GM18867 (cell line): ENCODE data around the gene MUS81.

Experiments
- ATAC-seq: cut with Tn5 transposase; IDR thresholded peaks from one replicate; pipeline ENCODE4 v1.9.1; 2021; ENCODE audit warnings: mild to moderate bottlenecking, moderate library complexity; ENCODE audit not compliant: unreplicated experiment

The MUS81 gene

GRCh38 chr11:65859812-65860277 is 388 bp upstream of the MUS81 start:
- ATAC-seq, result no peak

GRCh38 chr11:65861165-65861505 is 902 bp downstream of the MUS81 start:
- ATAC-seq, result no peak

GRCh38 chr11:65861533-65862183 is 1.4 kb downstream of the MUS81 start:
- ATAC-seq, result no peak

GRCh38 chr11:65862191-65862735 is 2.0 kb downstream of the MUS81 start:
- ATAC-seq, result no peak

- ATAC-seq, result no peak
Measured at GRCh38 chr11:65862941-65863888, 3.0 kb downstream of the MUS81 start.

GRCh38 chr11:65863889-65864705 is 3.9 kb downstream of the MUS81 start:
- no peak for ATAC-seq

GRCh38 chr11:65864706-65865471 is 4.7 kb downstream of the MUS81 start:
- no peak for ATAC-seq

GRCh38 chr11:65865550-65866172 is 5.4 kb downstream of the MUS81 start:
- no peak for ATAC-seq

- ATAC-seq, result no peak
Measured at GRCh38 chr11:65866509-65867283, 6.5 kb downstream of the MUS81 start.

GRCh38 chr11:65867284-65868071 is 7.2 kb downstream of the MUS81 start:
- no peak for ATAC-seq

GRCh38 chr11:65868076-65868667 is 7.9 kb downstream of the MUS81 start:
- no peak for ATAC-seq

GRCh38 chr11:65868907-65869306 is 8.7 kb downstream of the MUS81 start:
- no peak for ATAC-seq

- no peak for ATAC-seq
Measured at GRCh38 chr11:65869643-65870306, 9.5 kb downstream of the MUS81 start.

GRCh38 chr11:65870307-65870658 is 10.1 kb downstream of the MUS81 start:
- ATAC-seq, result no peak

GRCh38 chr11:65870706-65871681 is 10.8 kb downstream of the MUS81 start:
- ATAC-seq, result no peak

- ATAC-seq, result no peak
Measured at GRCh38 chr11:65871811-65872548, 11.7 kb downstream of the MUS81 start.
